Liver (tissue), 9 donors: Measurements from ENCODE around the gene COPZ1. TPM values are rescaled to one million over a fixed set of nuclear protein-coding genes. Genes with fewer than 3 reads are reported as not detected.

ENCODE experiments used
- DNase-seq: peaks from one replicate; pipeline ENCODE4 v3.0.0-alpha.2; 2017; ENCODE audit warnings: low spot score
- H3K27ac ChIP-seq, 2 donors: one replicate each; pipeline ENCODE4 v1.7.0; 2013; ENCODE audit warnings: inconsistent platforms in 2 of 2, low read length in 2 of 2, control low read depth in 1 of 2, low read depth in 1 of 2, mild to moderate bottlenecking in 1 of 2
- H3K27me3 ChIP-seq, 4 donors: one replicate each; pipeline versions ENCODE4 v1.6.1 to v1.7.0; 2013; ENCODE audit warnings: low read length in 3 of 4, inconsistent platforms in 1 of 4, mild to moderate bottlenecking in 1 of 4, moderate library complexity in 1 of 4; ENCODE audit not compliant: control insufficient read depth in 4 of 4, insufficient read depth in 4 of 4
- H3K36me3 ChIP-seq, 4 donors: one replicate each; pipeline versions ENCODE4 v1.6.1 to v1.7.0; 2013; ENCODE audit warnings: low read length in 3 of 4, mild to moderate bottlenecking in 3 of 4, low read depth in 1 of 4, moderate library complexity in 1 of 4; ENCODE audit not compliant: control insufficient read depth in 4 of 4, insufficient read depth in 3 of 4
- H3K4me1 ChIP-seq, 4 donors: one replicate each; pipeline versions ENCODE4 v1.6.1 to v1.7.0; 2013; ENCODE audit warnings: low read length in 3 of 4, mild to moderate bottlenecking in 3 of 4, moderate library complexity in 1 of 4; ENCODE audit not compliant: control insufficient read depth in 4 of 4, insufficient read depth in 4 of 4
- H3K4me3 ChIP-seq, 3 donors: one replicate each; pipeline versions ENCODE4 v1.6.1 to v1.7.0; 2013; ENCODE audit warnings: low read length in 3 of 3, control low read depth in 1 of 3, low read depth in 1 of 3, mild to moderate bottlenecking in 1 of 3
- H3K9ac ChIP-seq, 2 donors: one replicate each; pipeline ENCODE4 v1.7.0; 2013; ENCODE audit warnings: low read length in 2 of 2, mild to moderate bottlenecking in 2 of 2, moderate library complexity in 2 of 2, control low read depth in 1 of 2, low read depth in 1 of 2
- H3K9me3 ChIP-seq, 4 donors: one replicate each; pipeline versions ENCODE4 v1.6.1 to v1.7.0; 2013; ENCODE audit warnings: low read length in 3 of 4; ENCODE audit not compliant: control insufficient read depth in 4 of 4
- ATF3 ChIP-seq: IDR thresholded peaks from 2 replicates; pipeline ENCODE4 v1.6.1; 2016; ENCODE audit warnings: antibody characterized with exemption
- CTCF ChIP-seq: fragments of 150-350 bp; IDR thresholded peaks from 2 replicates; pipeline ENCODE4 v1.5.1; 2017; ENCODE audit warnings: improper control_type of control experiment, low read depth, low read length; ENCODE audit not compliant: missing input control
- EGR1 ChIP-seq, 2 donors: IDR thresholded peaks; 2 replicates each; pipeline ENCODE4 v1.6.1; 2016 to 2018; ENCODE audit warnings: antibody characterized with exemption in 2 of 2, low read depth in 2 of 2
- FOXA1 ChIP-seq: IDR thresholded peaks from 2 replicates; pipeline ENCODE4 v1.6.1; 2016; ENCODE audit warnings: antibody characterized with exemption
- GABPA ChIP-seq, 2 donors: IDR thresholded peaks in 1 of 2; conservative IDR thresholded peaks in 1 of 2; 2 replicates each; pipeline ENCODE4 v1.6.1; 2016; ENCODE audit warnings: antibody characterized with exemption in 2 of 2, mild to moderate bottlenecking in 1 of 2, moderate library complexity in 1 of 2
- HNF4A ChIP-seq, 2 donors: conservative IDR thresholded peaks; 2 replicates each; pipeline ENCODE4 v1.6.1; 2016; ENCODE audit warnings: antibody characterized with exemption in 2 of 2, mild to moderate bottlenecking in 2 of 2
- JUND ChIP-seq, 2 donors: IDR thresholded peaks; 2 replicates each; pipeline ENCODE4 v1.6.1; 2016; ENCODE audit warnings: antibody characterized with exemption in 2 of 2
- MAX ChIP-seq: IDR thresholded peaks from 2 replicates; pipeline ENCODE4 v1.6.1; 2016; ENCODE audit warnings: antibody characterized with exemption
- NR2F2 ChIP-seq: IDR thresholded peaks from 2 replicates; pipeline ENCODE4 v1.6.1; 2016; ENCODE audit warnings: antibody characterized with exemption
- RAD21 ChIP-seq, 2 donors: IDR thresholded peaks; 2 replicates each; pipeline ENCODE4 v1.6.1; 2016; ENCODE audit warnings: antibody characterized with exemption in 2 of 2, mild to moderate bottlenecking in 2 of 2
- REST ChIP-seq: IDR thresholded peaks from 2 replicates; pipeline ENCODE4 v1.6.1; 2016; ENCODE audit warnings: antibody characterized with exemption, mild to moderate bottlenecking
- RXRA ChIP-seq, 2 donors: IDR thresholded peaks; 2 replicates each; pipeline ENCODE4 v1.6.1; 2017 to 2018; ENCODE audit warnings: antibody characterized with exemption in 2 of 2, mild to moderate bottlenecking in 1 of 2
- SP1 ChIP-seq: IDR thresholded peaks from 2 replicates; pipeline ENCODE4 v1.6.1; 2018; ENCODE audit warnings: antibody characterized with exemption, mild to moderate bottlenecking
- TAF1 ChIP-seq: conservative IDR thresholded peaks from 2 replicates; pipeline ENCODE4 v1.6.1; 2016; ENCODE audit warnings: antibody characterized with exemption, mild to moderate bottlenecking
- ZBTB33 ChIP-seq: IDR thresholded peaks from 2 replicates; pipeline ENCODE4 v1.6.1; 2016; ENCODE audit warnings: antibody characterized with exemption
- WGBS: extraction: QIAGEN DNeasy Blood & Tissue Kit; methylation state at CpG from one replicate; pipeline ENCODE4 v1.1.7; 2013; 5-methylcytosine and 5-hydroxymethylcytosine counted together
- polyA plus RNA-seq, 2 donors: library from polyadenylated mRNA; stranded (reverse) in 1 of 2; unstranded in 1 of 2; fragments of 200-250 nt in 1 of 2; fragments of >200 nt in 1 of 2; fragmentation: Nextera tagmentation in 1 of 2; extraction: Ambion mirVana in 1 of 2; gene quantifications; one replicate each; pipeline versions ENCODE4 v1.2.1 to v1.2.3, GENCODE V29; 2013 to 2015
- total RNA-seq, 2 donors: library from RNA; depleted of rRNA; stranded (reverse); fragments of >200 nt; gene quantifications; one replicate each; pipeline ENCODE4 v1.2.3, GENCODE V29; 2014
- donor health status: healthy.
- donor health status: healthy.
- donor health status: healthy.
- donor health status: healthy.
- donor health status: healthy.

The COPZ1 gene
- total and polyA plus RNA-seq, 4 donors: 54.6 to 92.6 (median 79.8) TPM

GRCh38 chr12:54357506-54358190 is 32.7 kb downstream of the COPZ1 start:
- TF ChIP-seq JUND (IDR thresholded peaks at IDR 0.05) (no peak), NR2F2 (no peak), REST (no peak), EGR1 (IDR thresholded peaks at IDR 0.05; ENCODE audit: low read depth in 2 of 2) (no peak), CTCF (no peak), RAD21 (IDR thresholded peaks at IDR 0.05) (no peak), SP1 (no peak), RXRA (IDR thresholded peaks at IDR 0.05) (no peak)
- Histone ChIP-seq H3K9ac (no peak overlapping the region), H3K4me1 (peaks cover 6 to 35% (median 21%) of the 10 kb centered on the region in 4 donors), H3K9me3 (no peaks in the 10 kb centered on the region), H3K36me3 (no peaks in the 10 kb centered on the region), H3K27ac (peak overlapping the region in 1 of 2 donors; percentile 76), H3K4me3 (no peak overlapping the region), H3K27me3 (no peaks in the 10 kb centered on the region)
- no peak for DNase-seq
- WGBS: 76% methylated on average over 2 of the region's 2 CpGs

- DNase-seq: no peak
- 16% methylated on average over 15 of the region's 15 CpGs for WGBS
- peaks cover 6 to 28% (median 14%) of the 10 kb centered on the region in 4 donors for H3K4me1 ChIP-seq
Observed at GRCh38 chr12:54358191-54358944, 33.4 kb downstream of the COPZ1 start.

More at GRCh38 chr12:54358191-54358944, 33.4 kb downstream of the COPZ1 start:
- Histone ChIP-seq H3K27me3 (no peaks in the 10 kb centered on the region), H3K4me3 (peak overlapping the region; percentile 44 to 82 (median 61)), H3K9me3 (no peaks in the 10 kb centered on the region), H3K9ac (peak overlapping the region; percentile 67 to 93), H3K27ac (peak overlapping the region; percentile 76 to 90), H3K36me3 (no peaks in the 10 kb centered on the region)
- TF ChIP-seq TAF1: no peak
- TF ChIP-seq EGR1 (IDR thresholded peaks at IDR 0.05; ENCODE audit: low read depth in 2 of 2): no peak
- no peak for TF ChIP-seq MAX
- no peak for TF ChIP-seq ZBTB33
- TF ChIP-seq REST: no peak
- no peak for TF ChIP-seq JUND (IDR thresholded peaks at IDR 0.05)
- TF ChIP-seq HNF4A (conservative IDR thresholded peaks at IDR 0.05): no peak
- TF ChIP-seq ATF3: no peak
- no peak for TF ChIP-seq RAD21 (IDR thresholded peaks at IDR 0.05)
- TF ChIP-seq NR2F2: no peak
- no peak for TF ChIP-seq FOXA1
- TF ChIP-seq SP1: no peak
- TF ChIP-seq GABPA (IDR thresholded peaks at IDR 0.05 in 1 of 2, conservative IDR thresholded peaks at IDR 0.05 in 1 of 2): no peak
